Heart left ventricle (tissue), 13 donors: ENCODE data around the gene SLC44A1.

Experiments
- CTCF ChIP-seq, 12 donors: fragments of 200-600 bp; sonication (generic) in 4 of 12; IDR thresholded peaks; one replicate each; pipeline versions ENCODE4 v1.5.0 to v1.8.0; 2018 to 2022; ENCODE audit warnings: antibody characterized with exemption in 12 of 12, mild to moderate bottlenecking in 5 of 12
- POLR2A ChIP-seq, 2 donors: fragments of 450-650 bp; IDR thresholded peaks; one replicate each; pipeline ENCODE4 v1.6.1; 2017; ENCODE audit warnings: antibody characterized with exemption in 2 of 2, mild to moderate bottlenecking in 2 of 2, moderate library complexity in 2 of 2
- donor health status: ischemic (EF 13 %, LVEDD 7.1; RV severe dilation, severe dysfunction).
- donor health status: DM: no; HTN: yes; CAD: no.
- donor health status: DM: no; HTN: no; CAD: no.
- donor health status: ischemic (EF 25% LVEDD 6.9; RV normal size, moderate dysfunction).
- donor health status: ischemic (EF 25% LVEDD 5.7; RV mildly dilated, moderate dysfunction).
- donor health status: ischemic (EF 35%, LVEDD 5.7; RV mildly dilated, moderate dysfunction).
- donor health status: nonischemic (EF 11% LVEDD 7.7; RV severe dilation, severe dysfunction).
- donor health status: DM: yes; HTN: yes; CAD: no.
- donor health status: PGD.
- donor health status: ischemic (EF 29% LVEDD 5.4; RV normal size, mild dysfunction).
- donor health status: nonischemic (EF 23%, LVEDD 6.1; RV moderate dilation, normal function).

- TF ChIP-seq CTCF (IDR thresholded peaks at IDR 0.05) (no peak), POLR2A (IDR thresholded peaks at IDR 0.05) (no peak)
Observed at GRCh38 chr9:105459336-105459735, 214.9 kb downstream of the SLC44A1 start.
